DND-41 (cell line): ENCODE measurements around the gene SNAPC2.

Experiments
- ATAC-seq: fragments of 200-7000 bp; cut with Tn5 transposase; 3 replicates; pipeline ENCODE4 v1.9.1; 2021; ENCODE audit warnings: low read depth; ENCODE audit not compliant: insufficient read depth
- DNase-seq: peaks from one replicate; pipeline ENCODE4 v3.0.0-alpha.2; 2020
- H2AFZ ChIP-seq: 2 replicates; pipeline ENCODE4 v1.6.0; 2012; ENCODE audit warnings: low read depth, low read length
- H3K27ac ChIP-seq: 2 replicates; pipeline ENCODE4 v1.5.1; 2012; ENCODE audit warnings: low read length, inconsistent platforms
- H3K27me3 ChIP-seq: fragments of 200-600 bp; sonication (generic); 2 replicates; pipeline ENCODE4 v1.6.0; 2012; ENCODE audit warnings: low read length, mild to moderate bottlenecking, inconsistent platforms; ENCODE audit not compliant: insufficient read depth, poor library complexity
- H3K36me3 ChIP-seq: 2 replicates; pipeline ENCODE4 v1.5.1; 2012; ENCODE audit warnings: low read length, inconsistent platforms; ENCODE audit not compliant: insufficient read depth
- H3K4me1 ChIP-seq: 2 replicates; pipeline ENCODE4 v1.5.1; 2012; ENCODE audit warnings: mild to moderate bottlenecking, low read length; ENCODE audit not compliant: insufficient read depth
- H3K4me2 ChIP-seq: 2 replicates; pipeline ENCODE4 v1.6.0; 2012; ENCODE audit warnings: mild to moderate bottlenecking, moderate library complexity, low read length, inconsistent platforms; ENCODE audit not compliant: insufficient read depth
- H3K4me3 ChIP-seq, 2 experiments: fragments of 200-600 bp in 1 of 2; shearing (Covaris generic) in 1 of 2; 2 replicates each; pipeline ENCODE4 v1.5.1; 2012 to 2016; ENCODE audit warnings: inconsistent platforms in 2 of 2, low read length in 2 of 2, mild to moderate bottlenecking in 2 of 2, low read depth in 1 of 2, moderate library complexity in 1 of 2
- H3K79me2 ChIP-seq: 2 replicates; pipeline ENCODE4 v1.6.0; 2012; ENCODE audit warnings: low read length, inconsistent platforms; ENCODE audit not compliant: insufficient read depth
- H3K9ac ChIP-seq: 2 replicates; pipeline ENCODE4 v1.6.0; 2012; ENCODE audit warnings: low read depth, mild to moderate bottlenecking, inconsistent platforms, low read length, moderate library complexity
- H3K9me3 ChIP-seq: 2 replicates; pipeline ENCODE4 v1.5.1; 2012; ENCODE audit warnings: low read length, moderate library complexity, mild to moderate bottlenecking, inconsistent platforms; ENCODE audit not compliant: insufficient read depth, severe bottlenecking
- H4K20me1 ChIP-seq: 2 replicates; pipeline ENCODE4 v1.6.0; 2012; ENCODE audit warnings: low read length; ENCODE audit not compliant: insufficient read depth
- EZH2 ChIP-seq: IDR thresholded peaks from 3 replicates; pipeline ENCODE4 v1.6.1; 2012; ENCODE audit warnings: borderline replicate concordance, low read depth, mild to moderate bottlenecking, moderate library complexity, low read length, inconsistent platforms; ENCODE audit not compliant: severe bottlenecking
- TF ChIP-seq, protein P1 (sequence below): IDR thresholded peaks from 2 replicates; pipeline ENCODE4 v1.5.1; 2012; ENCODE audit warnings: borderline replicate concordance, low read length, moderate library complexity, mild to moderate bottlenecking; ENCODE audit not compliant: poor library complexity, severe bottlenecking; ENCODE audit errors: extremely low read depth

SNAPC2 gene

DNA sequence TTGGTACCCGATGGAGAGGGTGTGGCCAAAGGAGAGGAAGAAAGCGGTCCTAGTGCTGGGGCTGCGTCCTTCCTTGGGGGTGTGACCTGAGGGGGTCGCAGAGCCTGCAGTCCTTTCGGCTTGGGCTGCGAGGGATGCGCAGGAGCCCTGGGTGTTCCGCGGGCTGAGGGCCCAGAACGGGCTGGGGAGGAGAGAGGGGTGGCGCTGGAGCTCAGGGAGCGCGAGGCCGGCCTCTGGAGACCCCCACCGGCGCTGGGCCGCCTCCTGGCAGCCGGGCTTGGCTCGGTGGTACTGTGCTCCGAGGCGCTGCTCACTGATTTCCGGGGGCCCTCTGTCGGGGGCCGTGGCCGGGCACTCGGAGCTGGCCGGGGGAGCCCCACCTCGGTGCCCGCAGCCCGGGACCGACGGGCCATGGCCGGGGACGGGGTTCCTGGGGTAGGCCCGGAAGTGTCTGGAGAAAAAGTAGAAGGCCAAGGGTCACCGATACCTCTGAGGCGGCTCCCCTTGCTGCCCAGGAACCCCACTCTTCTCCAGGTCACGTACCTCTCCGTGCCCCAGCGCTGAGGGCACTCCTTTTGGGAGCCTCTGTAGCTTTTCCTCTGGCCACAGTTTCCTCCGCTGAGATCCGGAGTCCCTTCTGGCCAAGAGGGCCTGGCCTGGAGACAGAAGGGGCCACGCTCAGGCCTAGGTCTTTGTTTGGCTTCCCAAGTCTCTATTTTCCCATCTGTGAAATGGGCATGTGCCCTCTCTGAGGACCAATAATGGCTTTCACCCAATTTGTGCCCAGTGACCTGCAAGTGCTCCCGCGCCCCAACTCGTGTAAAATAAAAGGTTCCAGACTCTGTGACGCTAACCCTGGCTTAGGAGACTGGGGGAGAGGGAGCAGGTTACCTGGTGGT is 47.6 kb upstream of the SNAPC2 start:
- peaks cover 36% of the 10 kb centered on the region for H3K4me1 ChIP-seq
- H3K4me3 ChIP-seq: no peak overlapping the region
- ATAC-seq: no peak
- no peak overlapping the region for H2AFZ ChIP-seq
- H3K79me2 ChIP-seq: no peaks in the 10 kb centered on the region
- no peaks in the 10 kb centered on the region for H3K27me3 ChIP-seq
- H3K4me2 ChIP-seq: no peak overlapping the region
- DNase-seq: no peak
- H3K27ac ChIP-seq: no peak overlapping the region
- TF ChIP-seq EZH2: no peak
- TF ChIP-seq, protein P1, sequence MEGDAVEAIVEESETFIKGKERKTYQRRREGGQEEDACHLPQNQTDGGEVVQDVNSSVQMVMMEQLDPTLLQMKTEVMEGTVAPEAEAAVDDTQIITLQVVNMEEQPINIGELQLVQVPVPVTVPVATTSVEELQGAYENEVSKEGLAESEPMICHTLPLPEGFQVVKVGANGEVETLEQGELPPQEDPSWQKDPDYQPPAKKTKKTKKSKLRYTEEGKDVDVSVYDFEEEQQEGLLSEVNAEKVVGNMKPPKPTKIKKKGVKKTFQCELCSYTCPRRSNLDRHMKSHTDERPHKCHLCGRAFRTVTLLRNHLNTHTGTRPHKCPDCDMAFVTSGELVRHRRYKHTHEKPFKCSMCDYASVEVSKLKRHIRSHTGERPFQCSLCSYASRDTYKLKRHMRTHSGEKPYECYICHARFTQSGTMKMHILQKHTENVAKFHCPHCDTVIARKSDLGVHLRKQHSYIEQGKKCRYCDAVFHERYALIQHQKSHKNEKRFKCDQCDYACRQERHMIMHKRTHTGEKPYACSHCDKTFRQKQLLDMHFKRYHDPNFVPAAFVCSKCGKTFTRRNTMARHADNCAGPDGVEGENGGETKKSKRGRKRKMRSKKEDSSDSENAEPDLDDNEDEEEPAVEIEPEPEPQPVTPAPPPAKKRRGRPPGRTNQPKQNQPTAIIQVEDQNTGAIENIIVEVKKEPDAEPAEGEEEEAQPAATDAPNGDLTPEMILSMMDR: no peak
- H3K9ac ChIP-seq: no peak overlapping the region
- no peaks in the 10 kb centered on the region for H3K36me3 ChIP-seq
- H4K20me1 ChIP-seq: 0 out of 2 replicates have a peak, but pooled peaks cover 9% of the 10 kb centered on the region
- H3K9me3 ChIP-seq: no peaks in the 10 kb centered on the region

DNA sequence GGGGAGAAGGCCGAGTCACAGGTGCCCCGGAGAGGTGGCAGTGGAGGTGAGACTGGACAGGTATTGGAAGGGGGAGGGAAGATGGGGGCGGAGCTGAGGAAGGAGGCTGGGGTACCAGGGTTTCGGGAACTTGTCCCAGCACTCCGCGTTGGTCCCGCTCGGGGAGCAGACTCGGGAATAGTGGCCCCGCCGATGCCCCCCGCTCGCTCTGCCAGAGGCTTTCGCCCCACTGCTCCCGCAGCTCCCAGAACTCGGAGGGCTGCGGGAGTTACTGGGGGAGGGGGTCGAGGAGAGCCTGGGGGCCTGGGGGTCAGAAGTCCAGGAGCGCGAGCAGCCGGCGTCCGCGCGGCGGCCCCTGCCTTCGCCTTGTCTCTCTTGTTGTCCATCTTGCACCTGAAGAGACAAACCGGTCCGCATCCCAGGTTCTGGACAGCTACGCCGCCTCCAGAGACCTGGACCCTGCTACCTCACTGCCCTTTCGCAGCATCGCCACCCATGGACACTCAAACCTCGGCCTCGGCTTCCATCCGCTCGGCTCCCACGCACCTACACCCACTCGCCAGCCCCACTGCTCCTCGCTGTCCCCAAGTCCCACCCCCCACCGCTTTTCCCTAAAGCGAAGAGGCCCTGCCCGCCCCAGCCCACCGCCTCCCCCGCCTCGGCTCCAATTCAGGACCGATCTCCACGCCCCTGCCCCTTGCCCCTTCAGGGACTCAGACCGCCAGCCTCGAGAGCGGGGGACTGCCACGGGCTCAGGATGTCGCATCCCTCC is 46.6 kb upstream of the SNAPC2 start:
- no peaks in the 10 kb centered on the region for H3K36me3 ChIP-seq
- H3K4me3 ChIP-seq: peak overlapping the region in 1 of 2 experiments; percentile 57; a peak in 2 of 4 replicates
- H3K4me2 ChIP-seq: peak overlapping the region; percentile 66
- H2AFZ ChIP-seq: peak overlapping the region; percentile 76
- H3K79me2 ChIP-seq: no peaks in the 10 kb centered on the region
- 0 out of 2 replicates have a peak overlapping the region, but pooled peaks have one; percentile 44 for H3K27ac ChIP-seq
- peak overlapping the region; percentile 60 for H3K9ac ChIP-seq
- H3K27me3 ChIP-seq: no peaks in the 10 kb centered on the region
- ATAC-seq (no peak), DNase-seq (no peak)
- TF ChIP-seq EZH2: no peak
- TF ChIP-seq, protein P1: no peak
- peaks cover 32% of the 10 kb centered on the region for H3K4me1 ChIP-seq
- 0 out of 2 replicates have a peak, but pooled peaks cover 9% of the 10 kb centered on the region for H4K20me1 ChIP-seq
- no peaks in the 10 kb centered on the region for H3K9me3 ChIP-seq

DNA sequence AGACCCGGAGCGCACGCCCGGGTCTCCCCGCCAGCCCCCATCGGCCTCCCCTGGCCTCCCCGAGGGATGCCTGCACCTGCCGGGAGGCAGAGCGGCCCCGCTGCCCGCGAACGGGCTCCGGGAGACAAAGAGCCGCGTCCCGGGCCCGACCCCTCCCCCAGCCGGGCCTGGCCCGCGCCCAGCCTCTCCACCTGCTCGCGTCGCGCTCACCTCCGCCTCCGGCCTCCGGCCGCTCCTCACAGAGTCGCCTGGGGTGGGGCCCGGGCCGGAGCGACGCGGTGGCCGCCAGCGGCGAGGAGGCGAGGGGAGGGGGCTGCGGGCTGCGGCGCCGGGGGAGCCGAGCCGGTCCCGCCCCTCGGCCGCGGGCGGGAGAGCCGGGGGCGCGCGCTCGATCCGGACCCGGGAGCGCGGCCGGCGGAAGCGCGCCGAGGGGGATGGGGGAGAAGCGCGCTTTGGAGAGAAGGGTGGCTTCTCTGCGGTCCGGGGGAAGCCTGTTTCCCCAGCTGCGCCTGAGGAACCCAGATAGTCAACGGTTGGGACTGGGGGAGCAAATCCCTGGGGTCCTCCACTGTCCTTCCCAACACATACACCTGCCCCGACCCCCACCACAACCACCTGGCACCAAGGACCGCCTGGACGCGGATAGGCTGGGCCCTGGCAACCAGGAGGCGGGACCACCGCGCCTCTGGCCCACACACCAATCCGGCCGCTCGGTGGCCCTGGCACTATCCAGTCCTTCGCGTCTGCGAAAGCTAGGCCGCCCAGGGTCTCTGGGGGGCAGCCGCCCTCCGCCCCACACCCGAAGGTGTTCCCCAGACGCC is 45.9 kb upstream of the SNAPC2 start, which contains the start of gene PRR36:
Gene PRR36, minus strand, starts transcription at position 315 of the 821 bp plus-strand sequence. CDS start 701 bp downstream, outside the sequence.
- no peaks in the 10 kb centered on the region for H3K9me3 ChIP-seq
- 0 out of 2 replicates have a peak, but pooled peaks cover 9% of the 10 kb centered on the region for H4K20me1 ChIP-seq
- peak within 1 kb of the TSS; percentile 76 for H2AFZ ChIP-seq
- peak within 1 kb of the TSS; percentile 66 for H3K4me2 ChIP-seq
- H3K4me3 ChIP-seq: peak within 1 kb of the TSS in 1 of 2 experiments; percentile 57; a peak in 2 of 4 replicates
- H3K27me3 ChIP-seq: no peaks in the 10 kb centered on the region
- peak within 1 kb of the TSS; percentile 70 for H3K27ac ChIP-seq
- no peak for TF ChIP-seq EZH2
- TF ChIP-seq, protein P1: no peak
- H3K4me1 ChIP-seq: peaks cover 24% of the 10 kb centered on the region
- H3K9ac ChIP-seq: peak within 1 kb of the TSS; percentile 60
- DNase-seq (peak; percentile 53), ATAC-seq (peak; percentile 23; the same call in 1 of the 3 replicates)
- H3K36me3 ChIP-seq: no peaks in the 10 kb centered on the region
- no peaks in the 10 kb centered on the region for H3K79me2 ChIP-seq
